ENCODE results near the gene HDAC10. TPM values are rescaled to one million over a fixed set of nuclear protein-coding genes. Genes with fewer than 3 reads are reported as not detected.

HDAC10 gene
- total RNA-seq, 1 donor from 2014 or later: 35.2 TPM

- DNase-seq: no peak
Measured at GRCh38 chr22:50253941-50254340, 2.9 kb upstream of the HDAC10 start.

DNA sequence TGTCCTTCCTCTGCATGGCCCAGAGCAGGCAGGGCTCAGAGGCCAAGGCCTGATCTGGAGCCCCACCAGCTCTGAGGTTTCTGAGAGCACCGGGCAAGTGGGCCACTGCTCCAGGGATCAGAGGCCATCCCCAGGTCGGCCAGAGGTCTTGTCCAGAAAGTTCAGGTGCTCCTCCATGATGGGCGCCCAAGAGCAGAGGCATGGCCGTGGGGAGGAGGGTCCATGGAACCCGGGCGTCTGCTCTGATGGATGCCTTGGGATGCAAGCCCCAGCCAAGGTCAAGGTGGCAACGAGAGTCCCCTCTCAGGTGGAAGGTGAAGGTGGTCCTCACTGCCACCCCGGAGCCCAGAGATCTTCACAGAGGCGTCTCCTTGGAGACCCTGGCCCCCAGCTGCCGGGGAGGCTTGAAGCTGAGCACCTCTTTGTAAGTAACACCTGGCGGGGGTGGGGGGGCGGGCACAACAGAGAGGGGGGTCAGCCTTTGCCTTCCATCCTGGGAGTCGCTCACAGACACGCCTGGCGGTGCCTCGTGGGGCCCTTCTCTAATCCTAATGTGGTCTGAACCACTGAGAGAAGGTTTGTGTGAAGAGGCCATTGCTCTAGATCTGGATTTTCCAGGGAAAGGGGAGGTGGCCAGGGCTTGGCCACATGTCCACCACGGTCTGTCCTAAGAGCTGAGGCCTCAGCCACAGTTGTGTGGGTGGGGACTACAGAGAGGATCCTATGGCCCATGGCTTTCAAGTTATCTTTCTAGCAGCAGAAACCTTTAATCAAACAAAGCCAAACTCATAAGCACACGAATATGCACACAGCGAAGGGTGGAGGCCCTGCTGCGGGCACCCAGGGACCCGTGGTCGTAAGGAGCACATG is 2.2 kb upstream of the HDAC10 start:
- DNase-seq: no peak

GRCh38 chr22:50252082-50253045 is 1.3 kb upstream of the HDAC10 start:
- peak; percentile 85 for DNase-seq

GRCh38 chr22:50251477-50252081 is 514 bp upstream of the HDAC10 start:
- DNase-seq: peak; percentile 13

DNA sequence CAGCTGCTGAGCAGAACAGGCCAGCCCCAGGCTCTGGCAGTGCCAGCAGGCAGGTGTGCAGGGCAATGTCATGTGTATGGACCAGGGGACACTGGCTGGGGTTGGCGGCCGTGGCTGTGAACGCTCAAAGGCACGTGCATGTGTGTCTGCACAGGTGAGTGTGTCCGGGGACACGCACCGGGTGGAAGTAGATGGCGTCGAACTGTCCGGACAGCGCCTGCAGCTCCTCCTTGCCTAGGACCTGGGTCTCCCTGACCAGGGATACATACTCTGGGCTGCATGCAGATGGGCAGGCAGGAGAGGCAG is 863 bp downstream of the HDAC10 start:
- DNase-seq: no peak

DNA sequence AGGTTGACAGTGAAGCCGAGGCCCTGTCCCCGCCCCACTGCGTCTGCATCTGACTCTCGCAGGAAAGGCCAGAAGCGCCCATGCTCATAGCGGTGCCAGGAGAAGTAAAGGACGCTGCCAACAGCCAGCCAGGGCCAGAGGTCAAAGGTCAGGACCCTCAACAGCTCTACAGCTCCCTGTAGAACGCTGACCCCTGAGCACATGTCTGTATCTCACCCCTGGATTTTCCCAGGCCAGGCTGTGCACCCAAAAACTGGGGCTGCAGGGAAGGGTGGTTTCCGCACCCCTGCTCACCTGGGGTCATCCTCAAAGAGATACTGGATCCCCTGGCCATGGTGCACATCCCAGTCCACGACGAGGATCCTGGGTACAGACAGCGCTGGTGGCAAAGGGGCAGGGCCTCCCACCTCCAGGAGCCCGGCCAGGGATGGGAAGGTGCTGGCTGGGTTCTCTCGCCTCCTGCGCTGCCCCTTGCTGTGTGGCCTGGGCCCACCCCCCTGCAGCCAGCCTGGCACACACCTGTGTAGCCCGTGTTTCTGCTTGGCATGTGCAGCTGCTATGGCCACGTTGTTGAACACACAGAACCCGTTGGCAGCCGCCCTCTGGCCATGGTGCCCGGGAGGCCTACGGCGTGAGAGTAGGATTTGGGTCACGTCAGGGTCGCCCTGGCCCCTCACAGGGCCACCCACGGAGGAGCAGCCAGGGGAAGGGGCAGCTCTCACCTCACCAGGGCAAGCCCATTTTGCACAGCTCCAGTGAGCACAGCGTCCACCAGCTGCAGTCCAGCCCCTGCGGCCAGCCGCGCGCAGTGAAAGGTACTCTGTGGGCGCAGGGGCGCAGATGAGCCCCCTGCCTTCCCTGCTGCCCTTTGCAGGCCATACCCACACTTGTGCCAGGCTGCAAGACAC is 1.5 kb downstream of the HDAC10 start:
- no peak for DNase-seq

GRCh38 chr22:50248196-50249081 is 2.6 kb downstream of the HDAC10 start:
- no peak for DNase-seq

GRCh38 chr22:50247748-50248147 is 3.3 kb downstream of the HDAC10 start:
- peak; percentile 83 for DNase-seq

DNA sequence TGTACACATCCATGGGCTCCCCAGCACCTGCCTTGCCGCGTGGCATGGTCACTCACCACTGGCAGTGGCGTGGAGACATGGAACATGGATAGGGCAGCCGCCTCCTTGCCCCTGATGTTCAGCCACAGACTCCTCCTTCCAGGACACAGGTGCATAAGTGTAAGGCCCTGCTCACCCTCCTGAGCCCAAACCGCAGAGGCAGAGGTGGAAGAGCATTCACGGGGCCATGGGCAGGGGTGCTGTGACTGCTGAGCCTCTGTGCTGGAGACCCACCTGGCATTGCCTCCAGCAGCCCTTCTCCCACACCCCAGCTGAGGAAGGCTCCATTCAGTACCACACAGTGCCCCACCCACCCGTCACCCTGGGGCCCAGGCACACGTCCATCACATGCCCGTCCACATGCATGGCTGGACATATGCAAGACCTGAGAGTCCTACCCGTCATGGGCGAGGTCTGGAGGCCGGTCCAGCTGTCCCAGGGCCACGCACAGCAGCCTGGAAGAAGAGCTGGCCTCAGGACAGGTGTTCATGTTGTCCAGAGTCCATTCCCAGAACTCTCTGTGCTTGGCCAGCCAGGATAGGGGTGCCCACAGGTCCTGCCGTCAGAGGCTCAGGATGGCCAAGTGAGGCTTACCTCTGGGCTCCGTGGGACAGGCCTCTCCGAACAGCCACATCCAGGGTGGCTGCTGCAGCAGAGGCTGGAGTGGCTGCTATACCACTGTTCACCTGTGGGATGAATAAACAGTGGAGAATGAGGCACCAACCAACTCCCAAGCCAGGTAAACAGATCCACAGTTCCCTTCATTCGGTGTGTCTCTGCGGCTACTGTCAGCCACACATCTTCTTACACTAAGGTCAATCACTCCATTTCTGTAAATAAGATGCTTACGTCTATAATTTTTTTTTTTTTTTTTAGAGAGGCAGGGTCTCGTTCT is 4.6 kb downstream of the HDAC10 start:
- DNase-seq: peak; percentile 13

- DNase-seq: no peak
Measured at GRCh38 chr22:50245214-50246072, 5.6 kb downstream of the HDAC10 start.

DNA sequence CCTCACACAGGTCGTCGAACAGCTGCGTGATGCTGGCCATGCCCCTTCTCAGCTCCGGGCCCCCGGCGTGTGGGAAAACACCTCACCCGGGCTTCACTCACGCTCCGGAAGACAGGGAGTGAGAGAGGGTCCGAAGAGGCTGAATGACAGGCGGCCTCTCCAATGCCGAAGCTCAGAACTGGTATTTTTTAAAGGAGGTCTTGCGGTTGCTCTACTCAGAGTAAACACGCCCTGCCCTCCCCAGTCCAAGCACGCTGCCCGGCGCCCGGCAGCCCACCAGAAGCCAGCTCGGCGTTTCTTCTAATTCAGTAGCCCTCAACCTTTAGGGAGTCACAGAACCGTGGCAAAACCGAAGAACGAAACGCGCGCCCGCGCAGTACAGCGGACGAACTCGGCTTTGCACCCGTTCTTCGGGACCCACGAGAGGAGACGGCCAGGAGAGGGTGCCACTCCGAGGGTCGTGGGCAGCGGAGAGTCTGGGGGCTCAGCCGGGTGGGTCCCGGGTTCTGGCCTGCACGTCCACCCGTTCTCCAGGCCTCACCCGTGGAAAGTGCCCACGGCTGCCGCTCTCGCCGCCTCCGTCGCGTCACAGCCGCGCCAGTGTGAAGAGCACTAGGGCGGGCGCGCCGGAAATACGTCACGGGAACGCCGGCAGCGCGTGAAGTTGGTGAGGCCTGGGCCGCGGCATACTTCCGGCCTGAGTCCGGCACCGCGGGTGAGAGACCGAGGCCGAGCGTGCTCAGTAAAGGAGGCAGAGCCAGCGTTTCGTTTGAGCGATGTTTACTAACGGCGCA is 6.4 kb downstream of the HDAC10 start, which contains the start of gene TUBGCP6:
TUBGCP6 (minus strand) TSS at position 604 of the 794 bp plus-strand sequence; CDS start at position 40, 564 bp downstream.
- DNase-seq: peak; percentile 96

DNA sequence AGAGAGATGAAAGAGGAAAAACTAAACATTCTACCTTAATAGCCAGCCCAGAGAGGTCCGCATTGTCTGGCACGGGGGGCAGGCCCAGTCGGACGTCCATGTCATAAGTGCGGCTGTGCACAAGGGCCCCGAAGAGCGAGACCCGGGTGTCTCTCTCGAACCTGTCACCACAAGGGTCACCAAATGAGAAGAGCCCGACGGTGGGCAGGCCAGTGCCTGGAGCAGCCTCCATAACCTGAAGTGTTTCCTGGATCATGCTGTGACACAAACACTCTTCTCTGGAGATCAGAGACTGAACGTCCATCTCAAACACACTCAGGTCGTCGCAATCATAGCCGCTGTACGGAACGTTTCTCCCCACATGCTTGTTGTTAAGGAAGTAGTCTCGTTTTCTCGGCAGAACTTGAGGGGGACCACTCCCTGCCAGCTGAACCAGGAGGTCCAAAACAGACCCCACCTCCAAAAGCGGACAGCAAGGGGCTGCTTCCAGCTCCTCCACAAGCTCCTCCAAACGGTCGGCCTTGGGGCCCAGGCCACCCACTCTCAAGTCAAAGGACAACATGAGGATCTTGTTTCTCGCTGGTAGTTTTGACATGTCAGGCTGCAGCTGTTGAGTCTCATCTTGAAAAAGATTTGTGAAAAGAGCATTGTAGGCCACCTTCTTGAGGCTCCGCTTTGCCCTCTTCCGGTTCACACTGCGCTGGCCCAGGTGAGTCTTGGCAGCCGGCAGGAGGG is 7.2 kb downstream of the HDAC10 start:
- DNase-seq: peak; percentile 27

DNA sequence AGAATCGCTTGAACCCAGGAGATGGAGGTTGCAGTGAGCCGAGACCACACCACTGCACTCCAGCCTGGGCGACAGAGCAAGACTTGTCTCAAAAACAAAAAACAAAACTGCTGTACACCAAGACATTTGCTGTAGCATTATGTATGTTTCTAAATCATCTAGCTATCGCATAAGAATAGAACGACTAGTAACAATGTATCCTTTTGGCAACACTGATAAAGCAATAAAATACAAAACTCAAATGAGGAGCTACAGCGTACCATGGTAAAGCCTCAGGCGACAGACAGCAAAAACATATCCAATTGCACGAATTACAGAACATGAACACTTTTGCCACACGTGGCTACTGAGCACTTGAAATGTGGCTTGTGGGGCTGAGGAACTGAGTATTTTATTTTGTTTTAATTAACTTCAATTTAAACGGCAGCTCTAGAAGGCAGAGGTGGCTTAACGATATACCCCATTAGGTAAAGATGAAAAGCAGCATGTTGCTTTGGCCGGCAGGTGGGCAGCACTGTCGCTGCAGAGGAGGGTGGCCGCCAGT is 8.6 kb downstream of the HDAC10 start:
- no peak for DNase-seq

DNA sequence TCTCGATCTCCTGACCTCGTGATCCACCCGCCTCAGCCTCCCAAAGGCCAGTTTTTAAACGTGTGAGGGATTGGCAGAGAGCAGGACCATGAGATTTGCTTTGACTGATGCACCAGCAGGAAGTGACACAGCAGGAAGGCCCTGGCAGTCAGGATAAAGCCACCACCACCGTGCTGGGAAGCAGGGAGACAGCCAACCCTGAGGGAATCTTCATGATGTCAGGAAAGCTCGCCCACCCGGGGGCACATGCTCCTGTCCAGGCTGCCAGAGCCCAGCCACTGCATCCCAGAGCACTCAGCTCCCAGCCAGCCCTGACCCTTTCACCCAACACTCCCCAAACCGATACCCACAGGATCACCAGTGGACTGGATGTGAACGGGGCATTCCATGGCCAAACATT is 12.3 kb downstream of the HDAC10 start:
- DNase-seq: peak; percentile 22

DNA sequence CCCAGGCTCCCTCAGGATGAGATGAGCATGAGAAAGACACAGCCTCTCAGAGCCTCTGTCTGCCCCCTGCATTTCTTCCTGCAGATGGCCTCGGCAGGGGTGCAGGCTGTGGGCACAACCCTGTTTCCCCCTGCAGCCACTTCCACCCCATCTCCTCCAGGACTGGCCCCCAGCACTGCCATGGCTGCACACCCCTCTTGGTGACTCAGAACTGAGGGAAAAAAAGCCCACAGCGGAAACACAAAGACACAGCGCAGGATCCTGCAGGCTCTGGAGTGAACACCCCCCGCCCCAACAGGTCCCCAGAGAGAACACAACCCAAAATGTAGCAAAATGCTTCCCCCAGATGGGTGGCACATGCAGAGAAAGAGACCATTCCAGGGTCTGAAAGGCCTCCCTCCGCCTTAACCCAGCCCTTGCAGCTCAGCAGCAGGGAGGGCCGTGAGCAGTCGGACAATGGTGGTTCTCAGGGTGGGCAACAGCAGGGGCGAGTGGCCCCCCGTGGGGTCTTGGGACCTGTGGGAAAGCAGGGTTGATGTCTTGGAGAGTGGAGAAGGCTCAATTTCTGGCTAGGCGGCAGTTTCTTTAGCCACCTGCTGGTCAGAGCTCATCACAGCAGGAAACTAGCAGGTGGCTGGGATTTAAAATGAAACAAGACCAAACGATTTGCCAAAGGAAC is 14.2 kb downstream of the HDAC10 start:
- DNase-seq: peak; percentile 59

- DNase-seq: no peak
Measured at GRCh38 chr22:50233223-50233622, 17.8 kb downstream of the HDAC10 start.

All from dermis blood vessel endothelial cell (primary cell).